Measurements from ENCODE around the gene GAPDHS.

GAPDHS gene

GRCh38 chr19:35561436-35561835, 28.2 kb downstream of the GAPDHS start:
- no peak for DNase-seq (ENCODE audit: low spot score)
- no peaks in the 10 kb centered on the region for H3K9me3 Mint-ChIP-seq
- H3K36me3 Mint-ChIP-seq (ENCODE audit: low read depth) = no peaks in the 10 kb centered on the region
- peaks cover 4% of the 10 kb centered on the region for H3K4me1 Mint-ChIP-seq (ENCODE audit: low read depth)
- no peak overlapping the region for H3K4me3 Mint-ChIP-seq
- no peak overlapping the region for H3K27ac Mint-ChIP-seq
- H3K27me3 Mint-ChIP-seq (ENCODE audit: low read depth) = peaks cover 23% of the 10 kb centered on the region

DNA sequence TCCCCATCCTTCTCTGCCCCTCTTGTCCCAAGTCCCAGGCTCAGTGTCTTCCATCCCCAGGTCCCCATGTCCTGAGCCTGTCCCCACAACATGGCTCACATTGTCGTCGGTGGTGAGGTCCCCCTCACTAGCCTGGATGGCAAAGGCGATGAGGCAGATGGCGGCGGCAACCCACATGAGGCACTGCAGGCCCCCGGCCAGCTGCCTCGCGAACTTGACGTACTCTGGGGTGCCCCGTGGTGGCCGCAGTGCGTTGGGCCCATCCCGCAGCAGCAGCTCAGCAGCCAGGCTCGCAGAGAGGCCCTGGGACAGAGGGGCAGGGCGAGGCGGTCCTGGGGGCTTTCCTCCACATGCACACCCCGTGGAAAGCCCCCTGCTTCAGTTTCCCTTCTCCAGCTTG, 29.1 kb downstream of the GAPDHS start:
- Mint-ChIP-seq H3K36me3 (ENCODE audit: low read depth) (no peaks in the 10 kb centered on the region), H3K9me3 (no peaks in the 10 kb centered on the region), H3K27me3 (ENCODE audit: low read depth) (peaks cover 19% of the 10 kb centered on the region), H3K4me3 (no peak overlapping the region), H3K4me1 (ENCODE audit: low read depth) (peaks cover 2% of the 10 kb centered on the region), H3K27ac (no peak overlapping the region)
- DNase-seq (ENCODE audit: low spot score) = no peak

- Mint-ChIP-seq H3K36me3 (ENCODE audit: low read depth) (no peaks in the 10 kb centered on the region), H3K4me1 (ENCODE audit: low read depth) (peaks cover 1% of the 10 kb centered on the region), H3K9me3 (no peaks in the 10 kb centered on the region), H3K4me3 (no peak overlapping the region), H3K27ac (no peak overlapping the region), H3K27me3 (ENCODE audit: low read depth) (peaks cover 18% of the 10 kb centered on the region)
- no peak for DNase-seq (ENCODE audit: low spot score)
These were observed 29.5 kb downstream of the GAPDHS start for GRCh38 chr19:35562776-35563175.

DNA sequence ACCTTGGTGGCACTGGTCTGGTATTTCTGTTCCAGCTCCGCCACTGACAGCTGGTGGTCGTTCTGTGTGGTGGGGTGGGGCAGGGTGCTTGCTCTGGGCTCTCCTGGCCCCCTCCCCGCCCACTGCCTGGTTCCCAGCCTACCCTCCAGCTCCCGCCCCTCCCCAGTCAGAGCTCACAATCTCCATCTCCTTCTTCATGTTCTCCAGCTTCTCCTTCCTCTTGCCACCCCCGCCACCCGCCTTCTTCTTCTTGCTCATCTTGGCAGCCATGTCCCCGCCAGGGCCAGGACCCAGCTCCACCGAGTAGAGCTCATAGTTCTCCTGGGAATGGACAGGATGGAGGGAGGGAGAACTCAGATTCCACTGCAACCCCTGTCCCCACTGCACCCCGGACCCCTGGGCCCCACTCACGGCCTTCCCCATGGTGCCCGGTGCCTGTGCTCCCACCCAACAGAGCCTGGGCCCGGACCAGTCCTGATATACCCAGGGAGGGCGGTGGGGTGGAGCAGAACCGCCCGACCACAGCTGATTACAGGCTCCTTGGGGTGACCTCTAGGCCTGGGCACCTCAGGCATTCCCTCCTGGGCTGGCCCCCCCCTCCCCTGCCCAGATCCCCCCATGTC, 30.1 kb downstream of the GAPDHS start, which contains the start of gene ATP4A:
ATP4A (minus strand) TSS at position 452 of the 623 bp plus-strand sequence; CDS start at position 423, 29 bp downstream.
- H3K9me3 Mint-ChIP-seq = no peaks in the 10 kb centered on the region
- peaks cover 17% of the 10 kb centered on the region for H3K27me3 Mint-ChIP-seq (ENCODE audit: low read depth)
- no peaks in the 10 kb centered on the region for H3K4me1 Mint-ChIP-seq (ENCODE audit: low read depth)

DNA sequence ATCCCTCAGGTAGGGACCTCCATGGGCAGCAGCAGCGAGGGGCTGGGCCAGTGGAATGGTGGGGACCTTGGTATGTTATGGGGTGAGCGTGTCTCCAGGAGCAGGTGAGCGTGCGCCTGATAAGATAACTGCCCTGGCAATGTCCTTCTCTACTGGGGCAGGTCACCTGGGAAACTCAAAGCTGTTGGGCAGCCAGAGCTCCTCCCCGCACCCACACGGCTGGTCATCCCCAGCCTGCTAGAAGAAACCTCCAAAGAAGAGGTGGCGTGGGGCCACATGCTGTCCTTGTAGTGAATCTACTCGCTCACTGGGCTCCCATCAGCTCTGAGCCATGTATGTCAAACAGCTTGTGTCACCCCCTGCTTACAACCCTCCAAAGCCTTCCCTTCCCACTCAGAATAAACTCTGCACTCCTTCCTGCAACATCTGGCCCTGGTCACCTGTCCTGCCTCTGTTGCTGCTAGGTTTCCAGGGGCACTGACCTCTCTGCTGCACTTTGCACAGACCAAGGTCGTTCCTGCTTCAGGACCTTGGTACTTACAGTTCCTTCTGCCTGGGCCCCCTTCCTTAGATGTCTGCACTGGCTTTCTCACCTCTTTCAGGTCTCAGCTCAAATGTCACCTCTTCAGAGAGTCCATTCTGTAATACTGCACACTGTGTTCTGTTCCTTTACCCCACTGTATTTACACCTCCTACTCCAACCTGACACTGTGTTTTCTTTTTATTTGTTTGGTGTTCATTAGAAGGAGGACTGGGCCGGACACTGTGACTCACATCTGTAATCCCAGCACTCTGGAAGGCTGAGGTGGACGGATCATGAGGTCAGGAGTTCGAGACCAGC, 32.0 kb downstream of the GAPDHS start:
- H3K4me3 Mint-ChIP-seq = no peak overlapping the region
- no peaks in the 10 kb centered on the region for H3K9me3 Mint-ChIP-seq
- H3K27ac Mint-ChIP-seq = no peak overlapping the region
- H3K36me3 Mint-ChIP-seq (ENCODE audit: low read depth) = no peaks in the 10 kb centered on the region
- no peak for DNase-seq (ENCODE audit: low spot score)
- no peaks in the 10 kb centered on the region for H3K4me1 Mint-ChIP-seq (ENCODE audit: low read depth)
- peaks cover 4% of the 10 kb centered on the region for H3K27me3 Mint-ChIP-seq (ENCODE audit: low read depth)

More for the DNA sequence above, 30.1 kb downstream of the GAPDHS start, which contains the start of gene ATP4A:
- no peak within 1 kb of the TSS for H3K4me3 Mint-ChIP-seq
- H3K36me3 Mint-ChIP-seq (ENCODE audit: low read depth) = no peaks in the 10 kb centered on the region
- H3K27ac Mint-ChIP-seq = no peak within 1 kb of the TSS
- DNase-seq (ENCODE audit: low spot score) = no peak

DNA sequence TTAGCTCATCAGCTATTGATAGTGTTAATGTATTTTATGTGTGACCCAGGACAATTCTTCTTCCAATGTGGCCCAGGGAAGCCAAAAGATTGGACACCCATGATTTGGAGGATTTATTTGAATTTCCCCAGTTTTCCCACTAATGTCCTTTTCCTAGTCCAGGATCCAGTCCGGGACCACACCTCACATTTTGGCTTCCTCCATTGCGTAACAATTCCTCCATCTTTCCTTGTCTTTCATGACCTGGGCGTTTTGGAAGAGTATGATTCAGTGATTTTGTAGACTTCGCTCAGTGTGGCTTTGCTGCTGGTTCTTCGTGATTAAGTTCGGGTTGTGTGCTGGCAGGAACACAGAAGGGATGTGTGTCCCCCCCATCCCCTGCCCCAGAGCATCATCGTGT, 33.5 kb downstream of the GAPDHS start:
- DNase-seq (ENCODE audit: low spot score) = no peak
- H3K4me1 Mint-ChIP-seq (ENCODE audit: low read depth) = peaks cover 2% of the 10 kb centered on the region
- H3K27ac Mint-ChIP-seq = no peak overlapping the region
- H3K36me3 Mint-ChIP-seq (ENCODE audit: low read depth) = no peaks in the 10 kb centered on the region
- no peaks in the 10 kb centered on the region for H3K9me3 Mint-ChIP-seq
- peaks cover 5% of the 10 kb centered on the region for H3K27me3 Mint-ChIP-seq (ENCODE audit: low read depth)
- H3K4me3 Mint-ChIP-seq = no peak overlapping the region

DNA sequence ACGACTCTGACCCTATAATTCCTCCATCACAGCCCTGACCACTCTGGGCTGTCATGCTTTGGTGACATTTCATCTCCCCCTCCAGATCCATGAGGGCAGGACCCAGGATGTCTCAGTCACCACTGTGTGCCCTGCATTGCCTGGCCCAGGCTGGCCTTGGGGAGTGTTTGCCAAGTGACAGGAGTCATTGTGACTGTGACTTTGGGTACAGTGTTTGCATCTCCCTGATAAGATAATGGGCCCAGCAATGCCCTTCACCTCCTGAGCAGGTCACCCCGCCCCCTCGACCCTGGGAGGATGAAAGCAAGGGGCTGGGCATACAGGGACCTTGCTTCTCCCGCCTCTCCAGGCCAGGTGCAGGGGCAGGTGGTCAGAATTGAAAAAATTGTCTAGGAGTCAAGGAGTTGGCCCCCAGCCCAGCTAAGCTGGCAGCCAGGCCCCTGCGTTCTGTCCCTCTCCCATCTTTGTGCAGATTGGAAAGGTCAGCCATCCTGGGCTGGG, 36.1 kb downstream of the GAPDHS start:
- Mint-ChIP-seq H3K4me1 (ENCODE audit: low read depth) (peaks cover 2% of the 10 kb centered on the region), H3K9me3 (no peaks in the 10 kb centered on the region)

GRCh38 chr19:35571406-35571965, 38.2 kb downstream of the GAPDHS start:
- no peak overlapping the region for H3K27ac Mint-ChIP-seq
- peaks cover 19% of the 10 kb centered on the region for H3K9me3 Mint-ChIP-seq
- no peak overlapping the region for H3K4me3 Mint-ChIP-seq
- peaks cover 4% of the 10 kb centered on the region for H3K36me3 Mint-ChIP-seq (ENCODE audit: low read depth)
- no peak for DNase-seq (ENCODE audit: low spot score)
- H3K4me1 Mint-ChIP-seq (ENCODE audit: low read depth) = peaks cover 2% of the 10 kb centered on the region
- H3K27me3 Mint-ChIP-seq (ENCODE audit: low read depth) = peaks cover 7% of the 10 kb centered on the region

More for the DNA sequence above, 36.1 kb downstream of the GAPDHS start:
- H3K36me3 Mint-ChIP-seq (ENCODE audit: low read depth) = no peaks in the 10 kb centered on the region
- DNase-seq (ENCODE audit: low spot score) = no peak
- no peak overlapping the region for H3K4me3 Mint-ChIP-seq
- H3K27me3 Mint-ChIP-seq (ENCODE audit: low read depth) = peaks cover 7% of the 10 kb centered on the region
- H3K27ac Mint-ChIP-seq = no peak overlapping the region

DNA sequence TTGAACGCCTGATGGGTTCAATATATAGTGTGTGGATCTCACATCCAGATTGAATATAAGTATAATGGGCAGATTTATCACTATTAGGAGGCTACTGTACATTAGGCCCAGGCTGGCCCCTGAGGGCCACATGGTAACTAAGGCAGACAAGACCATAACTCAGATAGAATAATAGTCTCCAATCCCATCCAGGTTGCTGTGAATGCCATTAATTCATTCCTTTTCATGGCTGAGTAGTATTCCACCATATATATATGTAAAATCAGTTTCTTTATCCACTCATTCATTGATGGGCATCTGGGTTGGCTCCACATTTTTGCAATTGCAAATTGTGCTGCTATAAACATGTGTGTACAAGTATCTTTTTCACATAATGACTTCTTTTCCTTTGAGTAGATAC, 44.7 kb downstream of the GAPDHS start:
- Mint-ChIP-seq H3K4me1 (ENCODE audit: low read depth) (no peaks in the 10 kb centered on the region), H3K36me3 (ENCODE audit: low read depth) (peaks cover 4% of the 10 kb centered on the region), H3K9me3 (peaks cover 30% of the 10 kb centered on the region), H3K4me3 (no peak overlapping the region), H3K27me3 (ENCODE audit: low read depth) (no peaks in the 10 kb centered on the region), H3K27ac (no peak overlapping the region)
- DNase-seq (ENCODE audit: low spot score) = no peak

GRCh38 chr19:35578707-35579106, 45.5 kb downstream of the GAPDHS start:
- Mint-ChIP-seq H3K4me1 (ENCODE audit: low read depth) (no peaks in the 10 kb centered on the region), H3K27me3 (ENCODE audit: low read depth) (peaks cover 3% of the 10 kb centered on the region), H3K9me3 (peaks cover 30% of the 10 kb centered on the region), H3K4me3 (no peak overlapping the region), H3K27ac (no peak overlapping the region), H3K36me3 (ENCODE audit: low read depth) (peaks cover 4% of the 10 kb centered on the region)
- DNase-seq (ENCODE audit: low spot score) = no peak

- Mint-ChIP-seq H3K27ac (no peak overlapping the region), H3K4me3 (no peak overlapping the region), H3K36me3 (ENCODE audit: low read depth) (no peaks in the 10 kb centered on the region), H3K9me3 (peaks cover 2% of the 10 kb centered on the region), H3K27me3 (ENCODE audit: low read depth) (peaks cover 9% of the 10 kb centered on the region), H3K4me1 (ENCODE audit: low read depth) (no peaks in the 10 kb centered on the region)
- no peak for DNase-seq (ENCODE audit: low spot score)
These were observed 49.5 kb downstream of the GAPDHS start for GRCh38 chr19:35582760-35583159.

DNA sequence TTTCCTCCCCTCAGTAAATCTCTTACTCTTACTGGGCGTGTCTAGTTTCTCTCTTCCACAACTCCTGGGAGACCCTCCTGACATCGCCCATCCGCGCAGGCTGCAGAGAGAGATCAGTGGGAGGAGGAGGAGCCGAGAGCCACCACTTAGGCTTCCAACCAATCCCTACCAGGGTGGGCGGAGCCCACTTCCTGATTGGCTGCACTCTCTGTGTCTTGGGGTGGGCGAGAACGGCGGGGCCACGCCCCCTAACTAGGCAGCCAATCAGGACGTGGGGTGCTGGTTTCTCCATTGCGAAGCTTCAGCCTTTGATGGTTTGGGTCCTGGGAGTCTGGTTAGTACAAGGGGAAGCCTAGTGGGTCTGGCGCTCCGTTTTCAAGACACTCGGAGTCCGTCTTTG, 52.6 kb downstream of the GAPDHS start, which contains the start of gene PMIS2:
PMIS2 (plus strand) TSS at position 326 of the 400 bp plus-strand sequence. CDS start 87 bp downstream, outside the sequence.
- Mint-ChIP-seq H3K4me3 (no peak within 1 kb of the TSS), H3K36me3 (ENCODE audit: low read depth) (no peaks in the 10 kb centered on the region), H3K9me3 (no peaks in the 10 kb centered on the region), H3K27ac (no peak within 1 kb of the TSS), H3K27me3 (ENCODE audit: low read depth) (peaks cover 9% of the 10 kb centered on the region), H3K4me1 (ENCODE audit: low read depth) (no peaks in the 10 kb centered on the region)
- DNase-seq (ENCODE audit: low spot score) = no peak

DNA sequence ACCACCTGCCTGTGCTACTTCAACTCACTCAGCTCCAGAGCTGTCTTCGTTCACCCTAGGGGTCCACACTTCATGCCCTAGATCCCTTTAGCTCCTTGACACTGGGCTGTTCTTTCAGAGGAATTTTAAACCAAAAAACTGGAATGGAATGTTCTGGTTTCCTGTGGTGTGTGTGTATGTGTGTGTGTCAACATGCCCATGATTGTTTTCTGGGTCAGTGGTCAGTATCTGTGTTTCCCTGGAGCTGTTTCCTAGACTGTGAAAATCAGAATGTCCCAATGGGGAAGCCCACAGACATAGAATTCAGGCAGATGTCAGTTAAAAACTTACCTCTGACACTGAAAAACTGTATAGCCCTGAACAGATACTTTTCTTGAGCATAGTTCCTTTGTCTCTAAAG, 54.1 kb downstream of the GAPDHS start:
- DNase-seq (ENCODE audit: low spot score) = no peak
- no peaks in the 10 kb centered on the region for H3K9me3 Mint-ChIP-seq
- H3K27me3 Mint-ChIP-seq (ENCODE audit: low read depth) = peaks cover 9% of the 10 kb centered on the region
- H3K4me1 Mint-ChIP-seq (ENCODE audit: low read depth) = peaks cover under 1% of the 10 kb centered on the region
- no peak overlapping the region for H3K27ac Mint-ChIP-seq
- H3K4me3 Mint-ChIP-seq = no peak overlapping the region
- no peaks in the 10 kb centered on the region for H3K36me3 Mint-ChIP-seq (ENCODE audit: low read depth)

DNA sequence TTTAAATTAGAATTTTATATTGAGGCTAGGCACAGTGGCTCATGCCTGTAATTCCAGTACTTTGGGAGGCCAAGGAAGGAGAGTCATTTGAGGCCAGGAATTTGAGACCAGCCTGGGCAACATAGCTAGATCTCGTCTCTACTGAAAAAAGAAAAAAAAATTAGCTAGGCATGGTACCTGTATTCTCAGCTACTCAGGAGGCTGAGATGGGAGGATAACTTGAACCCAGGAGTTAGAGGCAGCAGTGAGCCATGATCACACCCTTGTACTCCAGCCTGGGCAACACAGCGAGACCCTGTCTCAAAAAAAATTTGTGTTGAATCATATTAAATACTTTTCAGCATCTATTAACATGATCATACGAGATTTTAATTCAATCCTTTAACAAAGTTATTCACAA, 57.6 kb downstream of the GAPDHS start:
- Mint-ChIP-seq H3K36me3 (ENCODE audit: low read depth) (no peaks in the 10 kb centered on the region), H3K27ac (no peak overlapping the region), H3K27me3 (ENCODE audit: low read depth) (peaks cover 4% of the 10 kb centered on the region), H3K4me1 (ENCODE audit: low read depth) (peaks cover 2% of the 10 kb centered on the region), H3K9me3 (no peaks in the 10 kb centered on the region), H3K4me3 (no peak overlapping the region)
- DNase-seq (ENCODE audit: low spot score) = no peak

All from T-helper 2 cell treated with Interferon-gamma antibody and Interleukin-4, amounts not matched to agents 5 μg/mL and 100 μg/mL, for 36 hours (primary cell).